ENCODE data around the gene RNF145.
"Not testable (repeated sequence)": the region's sequence is repeated elsewhere in the genome, so short reads cannot be mapped to it uniquely, and the experiment has no call there.

Gene RNF145

GRCh38 chr5:159157552-159157951 lies 51.8 kb downstream of the RNF145 start:
- no peak for DNase-seq (ENCODE audit: low spot score)

GRCh38 chr5:159156426-159157238 lies 52.7 kb downstream of the RNF145 start:
- DNase-seq (ENCODE audit: low spot score): peak; percentile 86

- no peak for DNase-seq (ENCODE audit: low spot score)
Measured at GRCh38 chr5:159155960-159156359, 53.4 kb downstream of the RNF145 start.

- DNase-seq (ENCODE audit: low spot score): no peak
Measured at GRCh38 chr5:159152876-159153275, 56.5 kb downstream of the RNF145 start.

GRCh38 chr5:159149085-159149484 lies 60.3 kb downstream of the RNF145 start:
- DNase-seq (ENCODE audit: low spot score): no peak

- no peak for DNase-seq (ENCODE audit: low spot score)
Measured at GRCh38 chr5:159147976-159148375, 61.4 kb downstream of the RNF145 start.

GRCh38 chr5:159146839-159147238 lies 62.5 kb downstream of the RNF145 start:
- no peak for DNase-seq (ENCODE audit: low spot score)

GRCh38 chr5:159145160-159145559 lies 64.2 kb downstream of the RNF145 start:
- DNase-seq (ENCODE audit: low spot score): not testable (repeated sequence)

GRCh38 chr5:159139802-159140201 lies 69.6 kb downstream of the RNF145 start:
- no peak for DNase-seq (ENCODE audit: low spot score)

GRCh38 chr5:159135896-159136531 lies 73.3 kb downstream of the RNF145 start:
- no peak for DNase-seq (ENCODE audit: low spot score)

GRCh38 chr5:159133041-159133741 lies 76.2 kb downstream of the RNF145 start:
- DNase-seq (ENCODE audit: low spot score): peak; percentile 66

GRCh38 chr5:159132429-159133040 lies 76.8 kb downstream of the RNF145 start:
- no peak for DNase-seq (ENCODE audit: low spot score)

GRCh38 chr5:159131951-159132350 lies 77.4 kb downstream of the RNF145 start:
- no peak for DNase-seq (ENCODE audit: low spot score)

GRCh38 chr5:159130871-159131270 lies 78.5 kb downstream of the RNF145 start:
- DNase-seq (ENCODE audit: low spot score): no peak

GRCh38 chr5:159128070-159128541 lies 81.2 kb downstream of the RNF145 start:
- no peak for DNase-seq (ENCODE audit: low spot score)

- DNase-seq (ENCODE audit: low spot score): no peak
Measured at GRCh38 chr5:159123700-159124099, 85.7 kb downstream of the RNF145 start.

GRCh38 chr5:159123189-159123588 lies 86.2 kb downstream of the RNF145 start:
- no peak for DNase-seq (ENCODE audit: low spot score)

- DNase-seq (ENCODE audit: low spot score): no peak
Measured at GRCh38 chr5:159121061-159121460, 88.3 kb downstream of the RNF145 start.

GRCh38 chr5:159120446-159120845 lies 88.9 kb downstream of the RNF145 start:
- no peak for DNase-seq (ENCODE audit: low spot score)

- DNase-seq (ENCODE audit: low spot score): not testable (repeated sequence)
Measured at GRCh38 chr5:159119842-159120241, 89.5 kb downstream of the RNF145 start.

GRCh38 chr5:159118958-159119659 lies 90.2 kb downstream of the RNF145 start:
- not testable (repeated sequence) for DNase-seq (ENCODE audit: low spot score)

- no peak for DNase-seq (ENCODE audit: low spot score)
Measured at GRCh38 chr5:159113405-159113804, 95.9 kb downstream of the RNF145 start.
